ENCODE data around the gene DHX38.
"Not testable (repeated sequence)": the region's sequence is repeated elsewhere in the genome, so short reads cannot be mapped to it uniquely, and the experiment has no call there.

DHX38 gene

DNA sequence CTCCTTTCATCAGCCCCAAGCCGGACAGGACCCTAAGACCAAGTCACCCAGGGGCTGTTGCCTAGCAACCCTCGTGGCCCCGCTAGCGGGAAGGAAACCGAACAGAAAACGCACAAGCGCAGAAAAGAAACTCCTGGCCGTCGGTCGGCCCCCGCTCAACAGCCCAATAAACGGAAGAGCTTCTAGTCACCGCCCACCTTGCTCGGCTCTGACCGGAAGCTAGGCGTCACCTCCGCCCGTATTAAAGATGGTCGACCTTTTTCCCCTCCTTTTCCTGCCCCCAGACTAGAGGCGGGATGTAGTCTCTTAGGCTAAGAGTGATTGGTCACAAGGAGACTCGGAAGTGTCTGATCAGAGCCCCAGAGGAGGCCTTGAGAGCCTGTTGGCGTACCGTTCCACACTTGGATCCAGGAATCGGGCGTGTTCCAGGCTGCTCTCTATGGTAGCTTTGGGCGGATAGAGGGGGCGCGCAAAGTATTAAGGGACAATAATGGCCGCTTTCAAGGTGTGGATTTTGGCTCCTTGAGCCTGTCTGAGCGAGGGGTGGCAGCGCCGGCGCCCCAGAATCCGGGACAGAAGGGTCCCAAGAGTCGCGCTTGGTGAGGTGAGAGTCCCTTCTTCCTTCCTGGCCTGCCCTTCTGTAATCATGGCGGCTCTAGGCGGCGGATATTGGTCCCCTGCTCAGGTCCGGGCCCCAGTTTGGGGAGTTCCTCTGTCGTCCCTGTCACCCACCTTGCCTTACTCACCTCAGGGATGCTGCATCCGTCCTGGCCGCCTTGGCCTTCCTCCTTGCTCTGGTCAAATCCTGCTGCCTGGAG is at the start of gene DHX38, which contains the start of gene TXNL4B:
TSS of gene DHX38 (plus strand) at position 400 of the 818 bp plus-strand sequence. CDS start 2,311 bp downstream, outside the sequence.
TSS of gene TXNL4B (minus strand) at position 173 of the 818 bp plus-strand sequence. CDS start 2,871 bp downstream, outside the sequence.
- DNase-seq, result peak; percentile 95 to 96

DNA sequence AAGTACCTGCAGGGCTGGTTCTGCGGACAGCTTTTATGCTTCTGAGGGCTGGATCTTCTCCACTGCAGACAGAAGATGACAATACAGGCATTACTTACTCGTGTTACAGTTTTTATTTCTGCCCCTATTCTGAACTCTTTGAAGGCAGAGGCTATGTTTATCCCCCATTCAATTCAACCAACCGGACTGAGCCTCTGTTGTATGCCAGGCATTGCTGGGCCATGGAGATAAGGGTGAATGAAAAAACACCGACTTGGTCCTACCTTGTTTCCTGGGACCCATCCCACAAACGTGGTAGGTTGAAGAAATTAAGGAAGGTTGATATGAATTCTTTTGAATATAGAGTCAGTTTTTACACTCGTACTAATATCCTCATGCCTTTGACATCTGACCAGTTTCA is 49.4 kb upstream of the DHX38 start:
- DNase-seq, result no peak

DNA sequence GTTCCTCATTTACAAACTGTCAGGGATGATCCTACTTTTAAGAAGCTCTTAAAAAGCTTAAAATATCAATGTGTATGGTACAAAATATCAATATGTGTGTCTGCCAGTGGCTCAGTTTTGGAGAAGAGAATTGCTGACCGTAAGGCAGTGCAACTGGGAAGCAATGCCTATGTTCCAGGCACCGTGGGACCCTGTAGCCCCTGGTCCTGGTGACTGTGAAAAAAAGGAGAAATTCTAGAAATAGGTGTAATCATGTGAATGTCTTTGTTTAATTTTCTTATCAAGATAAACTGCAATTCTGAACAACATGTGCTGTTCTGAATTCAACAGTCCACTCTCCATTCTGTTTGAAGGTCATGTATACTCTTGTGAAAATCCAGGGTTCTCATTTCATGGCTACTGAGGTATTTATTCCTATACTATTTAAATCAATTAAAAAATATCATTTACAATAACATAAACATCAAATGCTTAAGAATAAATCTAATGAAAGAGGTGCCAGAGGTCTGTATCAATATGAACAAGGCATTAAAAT is 48.8 kb upstream of the DHX38 start:
- DNase-seq, result no peak

DNA sequence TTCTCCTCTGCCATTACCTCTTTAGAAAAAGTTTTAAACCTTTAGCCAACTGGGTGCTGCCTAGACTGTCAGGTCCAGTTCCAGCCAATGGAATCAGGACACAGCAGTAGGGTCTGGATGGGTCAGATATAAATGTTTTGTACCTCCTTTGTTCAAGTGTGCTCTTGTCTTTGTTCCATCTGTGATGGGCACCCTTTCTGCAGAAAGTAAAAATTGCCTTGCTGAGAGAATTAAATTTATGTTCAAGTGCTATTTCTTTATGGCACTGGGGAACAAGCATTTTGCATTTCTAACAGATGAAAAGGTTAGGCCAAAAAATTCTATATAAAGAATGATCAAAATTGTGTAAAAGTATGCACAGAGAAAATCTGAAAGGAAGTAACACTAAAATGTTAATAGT is 44.5 kb upstream of the DHX38 start:
- no peak for DNase-seq

DNA sequence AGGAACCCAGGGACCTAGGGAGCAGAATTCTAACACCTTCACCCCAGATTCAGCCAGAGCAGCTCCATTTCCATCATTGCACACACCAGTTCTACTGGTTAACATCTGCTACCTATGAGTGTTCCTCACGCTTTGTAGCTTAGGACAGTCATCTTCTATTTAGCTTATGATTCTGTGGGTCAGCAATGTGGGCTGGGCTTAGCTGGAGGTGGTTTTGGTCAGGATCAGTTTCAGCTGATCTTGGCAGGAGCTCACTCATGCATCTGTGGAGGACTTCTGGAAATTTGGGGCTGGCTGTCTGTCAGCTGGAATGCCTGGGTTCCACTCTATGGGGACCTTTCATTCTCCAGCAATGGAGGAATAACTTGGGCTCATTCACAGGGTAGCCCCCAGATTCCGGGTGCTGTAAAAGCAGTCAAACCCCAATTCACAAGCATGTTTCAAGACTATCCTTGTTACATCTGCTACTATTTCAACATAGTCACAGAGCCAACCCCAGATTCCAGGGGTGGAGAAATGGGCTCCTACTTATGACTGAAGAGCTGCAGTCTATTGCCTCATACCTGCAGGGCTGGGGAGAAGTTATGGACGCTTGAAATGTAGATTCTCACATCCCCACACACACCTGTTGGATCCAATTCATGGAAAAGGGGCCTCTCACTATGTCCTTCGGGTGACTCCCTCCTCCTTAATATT is 42.7 kb upstream of the DHX38 start:
- DNase-seq, result no peak

DNA sequence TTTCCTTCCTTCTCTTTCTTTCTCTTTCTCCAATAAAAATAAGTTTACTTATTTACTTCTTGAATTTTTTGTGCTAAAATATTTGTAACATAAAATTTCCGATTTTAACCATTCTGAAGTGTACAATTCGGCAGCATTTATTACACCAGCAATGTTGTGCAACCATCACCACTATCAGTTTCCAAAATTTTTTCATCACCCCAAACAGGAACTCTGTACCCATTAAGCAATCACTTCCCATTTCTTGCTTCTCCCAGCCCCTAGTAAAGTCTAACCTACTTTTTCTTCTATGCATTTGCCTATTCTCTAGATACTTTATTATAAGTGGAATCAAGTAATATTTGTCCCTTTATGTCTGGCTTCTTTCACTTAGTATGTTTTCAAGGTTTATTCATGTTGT is 41.8 kb upstream of the DHX38 start:
- DNase-seq, result no peak

DNA sequence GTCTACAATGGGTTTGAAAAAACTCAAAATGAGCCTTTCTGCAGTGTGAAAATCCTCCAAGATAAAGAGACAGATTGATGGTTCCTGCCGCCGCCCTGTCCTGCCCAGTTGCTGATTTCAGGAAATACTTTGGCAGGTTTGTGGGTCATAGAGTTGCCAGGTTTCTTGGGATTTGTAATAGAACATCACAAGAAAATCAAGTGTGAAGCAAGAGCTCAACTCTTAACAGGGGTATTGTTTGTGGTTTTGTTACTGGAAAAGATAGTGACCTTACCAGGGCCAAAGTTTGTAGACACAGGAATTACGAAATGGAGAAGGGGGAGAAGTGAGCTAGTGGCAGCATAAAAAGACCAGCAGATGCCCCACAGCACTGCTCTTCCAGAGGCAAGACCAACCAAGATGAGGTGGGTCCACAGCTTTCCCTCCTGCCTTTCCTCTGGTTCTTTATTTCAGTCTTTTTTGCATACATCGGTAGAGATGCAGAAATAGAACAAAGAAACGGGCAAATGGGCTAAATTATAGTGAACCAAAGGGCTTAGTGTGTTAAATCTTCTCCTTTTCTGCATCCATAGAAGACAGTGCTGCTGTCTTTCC is 39.3 kb upstream of the DHX38 start, which contains the start of gene HP:
TSS of gene HP (plus strand) at position 252 of the 594 bp plus-strand sequence. CDS start at position 400, 148 bp downstream.
- DNase-seq, result not testable (repeated sequence)

DNA sequence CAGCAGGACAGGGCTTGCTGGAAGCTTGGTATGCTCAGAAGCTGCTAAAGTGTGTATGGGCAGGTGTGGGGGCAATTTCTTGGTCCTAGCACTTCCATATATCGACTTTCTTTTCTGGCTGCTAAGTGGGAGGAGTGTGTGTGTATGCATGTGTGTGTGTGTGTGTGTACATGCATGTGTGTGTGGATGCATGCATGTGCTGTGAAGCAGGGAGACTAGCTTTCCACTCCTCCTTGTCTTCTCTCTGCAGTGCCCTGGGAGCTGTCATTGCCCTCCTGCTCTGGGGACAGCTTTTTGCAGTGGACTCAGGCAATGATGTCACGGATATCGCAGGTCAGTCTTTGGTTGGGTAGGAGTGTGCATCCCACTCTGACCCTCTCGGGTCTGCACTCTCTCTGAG is 37.7 kb upstream of the DHX38 start:
- DNase-seq, result no peak

DNA sequence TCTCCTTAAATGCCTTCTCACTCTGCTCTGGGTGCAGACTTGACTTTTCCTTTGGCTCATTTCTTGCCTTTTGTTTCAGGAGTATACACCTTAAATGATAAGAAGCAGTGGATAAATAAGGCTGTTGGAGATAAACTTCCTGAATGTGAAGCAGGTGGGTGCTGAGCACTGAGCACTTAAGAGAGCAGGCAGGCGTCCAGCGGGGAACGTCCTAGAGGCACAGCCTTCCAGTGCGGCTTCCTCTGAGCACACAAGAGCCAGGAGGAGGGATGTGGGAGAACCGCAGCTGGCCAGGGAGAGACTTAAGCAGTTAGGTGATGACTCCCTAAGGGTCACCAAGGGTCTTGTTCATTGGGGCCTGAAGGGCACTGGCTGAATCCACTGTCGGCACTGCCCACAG is 36.3 kb upstream of the DHX38 start:
- DNase-seq, result not testable (repeated sequence)

DNA sequence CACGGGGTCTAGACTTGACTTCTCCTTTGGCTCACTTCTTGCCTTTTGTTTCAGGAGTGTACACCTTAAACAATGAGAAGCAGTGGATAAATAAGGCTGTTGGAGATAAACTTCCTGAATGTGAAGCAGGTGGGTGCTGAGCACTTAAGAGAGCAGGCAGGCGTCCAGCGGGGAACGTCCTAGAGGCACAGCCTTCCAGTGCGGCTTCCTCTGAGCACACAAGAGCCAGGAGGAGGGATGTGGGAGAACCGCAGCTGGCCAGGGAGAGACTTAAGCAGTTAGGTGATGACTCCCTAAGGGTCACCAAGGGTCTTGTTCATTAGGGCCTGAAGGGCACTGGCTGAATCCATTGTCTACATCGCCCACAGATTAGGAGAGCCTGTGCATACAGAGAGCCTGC is 34.6 kb upstream of the DHX38 start:
- not testable (repeated sequence) for DNase-seq

DNA sequence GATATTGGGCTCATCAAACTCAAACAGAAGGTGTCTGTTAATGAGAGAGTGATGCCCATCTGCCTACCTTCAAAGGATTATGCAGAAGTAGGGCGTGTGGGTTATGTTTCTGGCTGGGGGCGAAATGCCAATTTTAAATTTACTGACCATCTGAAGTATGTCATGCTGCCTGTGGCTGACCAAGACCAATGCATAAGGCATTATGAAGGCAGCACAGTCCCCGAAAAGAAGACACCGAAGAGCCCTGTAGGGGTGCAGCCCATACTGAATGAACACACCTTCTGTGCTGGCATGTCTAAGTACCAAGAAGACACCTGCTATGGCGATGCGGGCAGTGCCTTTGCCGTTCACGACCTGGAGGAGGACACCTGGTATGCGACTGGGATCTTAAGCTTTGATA is 33.2 kb upstream of the DHX38 start:
- DNase-seq, result no peak

DNA sequence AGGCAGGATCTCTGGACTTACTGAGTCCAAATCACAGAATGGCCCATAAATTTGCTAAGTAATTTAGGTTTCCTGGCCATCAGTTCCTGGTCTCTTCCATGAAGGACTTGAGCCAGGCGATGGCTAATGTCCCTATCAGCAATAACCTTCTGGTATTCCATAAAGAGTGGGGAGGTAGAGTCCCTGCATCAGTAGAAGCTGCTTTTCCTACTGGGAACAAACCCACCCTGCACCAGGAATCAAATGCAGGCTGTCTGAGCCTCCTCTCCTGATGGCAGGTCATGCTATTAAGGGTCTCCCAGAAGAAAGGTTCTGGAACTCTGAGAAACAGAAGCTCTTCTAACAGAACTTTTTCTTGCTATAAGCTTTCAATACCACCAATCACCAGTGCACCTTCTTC is 32.1 kb upstream of the DHX38 start:
- DNase-seq, result no peak

DNA sequence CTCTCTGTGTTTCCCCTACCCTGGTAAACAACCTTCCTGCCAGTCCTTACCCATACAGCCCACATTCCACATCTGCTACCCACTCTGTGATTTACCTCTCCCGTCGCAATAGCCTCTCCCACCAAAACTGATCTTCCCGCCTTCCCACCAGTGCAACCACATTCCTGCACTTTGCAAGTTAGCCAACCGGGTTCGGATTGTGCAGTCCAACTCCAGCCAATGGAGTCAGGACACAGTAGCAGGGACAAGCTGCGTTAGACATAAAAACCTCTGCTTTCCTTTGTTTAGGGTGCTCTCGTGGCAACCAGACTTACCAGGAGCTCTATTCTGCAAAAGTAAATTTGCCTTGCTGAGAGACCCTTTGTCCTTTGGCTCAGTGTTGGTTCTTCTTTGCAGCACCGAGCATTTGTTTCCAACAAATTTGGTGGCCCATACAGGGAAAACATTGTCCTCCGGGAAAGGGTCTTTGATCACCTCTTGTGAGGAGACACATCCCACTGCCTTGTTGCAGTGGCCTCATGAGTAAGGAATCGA is 29.2 kb upstream of the DHX38 start:
- no peak for DNase-seq

DNA sequence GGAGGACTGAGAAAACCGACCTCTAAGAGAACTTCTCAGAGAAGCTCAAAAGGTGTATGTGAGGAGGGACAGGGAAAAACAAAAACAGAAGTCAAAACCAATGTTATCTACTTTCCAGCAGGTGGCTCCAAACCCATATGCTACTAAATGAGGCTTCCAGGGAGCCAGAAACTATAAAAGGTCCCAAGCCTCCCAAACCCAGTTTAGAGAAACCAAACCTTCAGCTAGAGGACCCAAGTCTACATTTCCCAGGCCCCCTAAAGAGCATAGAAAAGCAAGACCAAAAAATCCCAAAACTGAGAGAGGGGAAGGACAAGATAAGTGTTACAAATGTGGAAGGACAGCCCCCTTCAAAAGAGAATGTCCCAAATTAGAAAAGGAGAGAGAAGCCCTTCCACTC is 26.9 kb upstream of the DHX38 start:
- peak in 1 of 2 donors; percentile 21 for DNase-seq

DNA sequence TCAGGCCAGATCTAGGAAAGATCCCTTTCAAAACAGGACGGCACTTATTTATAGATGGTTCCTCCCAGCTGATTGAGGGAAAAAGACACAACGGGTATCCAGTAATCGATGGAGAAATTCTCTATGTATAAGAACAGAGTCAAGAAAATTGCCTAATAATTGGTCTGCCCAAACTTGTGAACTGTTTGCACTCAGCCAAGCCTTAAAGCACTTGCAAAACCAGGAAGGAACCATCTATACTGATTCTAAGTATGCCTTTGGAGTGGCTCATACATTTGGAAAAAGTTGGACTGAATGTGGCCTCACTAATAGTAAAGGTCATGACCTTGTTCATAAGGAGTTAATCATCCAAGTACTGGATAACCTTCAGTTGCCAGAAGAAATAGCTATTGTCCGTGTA is 24.7 kb upstream of the DHX38 start:
- DNase-seq, result no peak

DNA sequence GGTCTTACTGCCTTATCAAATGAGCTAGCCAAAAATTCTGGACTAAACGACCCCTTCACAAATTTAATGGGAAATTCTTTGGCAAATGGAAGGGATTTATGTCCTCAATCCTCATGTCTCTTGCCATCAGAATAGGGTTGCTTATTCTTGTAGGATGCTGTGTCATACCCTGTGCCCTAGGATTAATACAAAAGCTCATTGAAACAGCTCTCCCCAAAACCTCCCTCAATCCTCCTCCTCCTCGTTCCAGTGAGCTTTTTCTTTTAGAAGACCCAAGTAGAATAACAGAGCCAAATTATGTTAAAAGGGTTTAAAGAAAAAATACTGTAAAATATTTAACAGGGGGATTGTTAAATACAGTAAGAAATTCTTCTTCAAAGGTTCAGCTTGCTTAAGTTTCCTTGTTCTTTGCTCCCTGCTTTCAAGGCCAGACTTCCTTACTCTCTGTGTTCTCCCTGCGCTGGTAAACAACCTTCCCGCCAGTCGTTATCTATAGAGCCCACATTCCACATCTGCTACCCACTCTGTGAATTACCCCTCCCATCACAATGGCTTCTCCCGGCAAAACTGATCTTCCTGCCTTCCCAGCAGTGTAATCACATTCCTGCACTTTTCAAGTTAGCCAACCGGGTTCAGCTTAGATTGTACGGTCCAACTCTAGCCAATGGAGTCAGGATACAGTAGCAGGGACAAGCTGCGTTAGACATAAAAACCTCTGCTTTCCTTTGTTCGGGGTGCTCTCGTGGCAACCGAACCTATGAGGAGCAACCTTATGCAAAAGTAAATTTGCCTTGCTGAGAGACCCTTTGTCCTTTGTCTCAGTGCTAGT is 20.9 kb upstream of the DHX38 start:
- no peak for DNase-seq

DNA sequence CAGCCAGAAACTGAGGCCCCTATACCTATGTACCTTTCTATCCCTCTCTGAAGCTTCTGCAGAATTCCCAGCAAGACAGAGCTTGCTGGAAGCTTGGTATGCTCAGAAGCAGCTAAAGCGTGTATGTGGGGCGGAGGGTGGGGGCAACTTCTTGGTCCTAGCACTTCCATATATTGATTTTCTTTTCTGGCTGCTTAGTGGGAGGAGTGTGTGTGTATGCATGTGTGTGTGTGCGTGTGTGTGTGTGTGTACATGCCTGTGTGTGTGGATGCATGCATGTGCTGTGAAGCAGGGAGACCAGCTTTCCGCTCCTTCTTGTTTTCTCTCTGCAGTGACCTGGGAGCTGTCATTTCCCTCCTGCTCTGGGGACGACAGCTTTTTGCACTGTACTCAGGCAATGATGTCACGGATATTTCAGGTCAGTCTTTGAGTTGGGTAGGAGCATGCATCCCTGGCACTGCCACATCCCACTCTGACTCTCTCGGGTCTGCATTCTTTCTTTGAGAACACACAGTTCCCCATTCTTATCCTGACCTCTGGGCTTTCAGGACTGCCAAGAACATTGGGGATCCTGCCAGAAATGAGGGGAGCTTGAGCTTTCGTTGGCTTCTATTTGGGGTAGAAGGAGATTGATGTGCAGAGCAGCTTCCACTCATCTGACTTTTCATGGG is 20.0 kb upstream of the DHX38 start:
- no peak for DNase-seq

DNA sequence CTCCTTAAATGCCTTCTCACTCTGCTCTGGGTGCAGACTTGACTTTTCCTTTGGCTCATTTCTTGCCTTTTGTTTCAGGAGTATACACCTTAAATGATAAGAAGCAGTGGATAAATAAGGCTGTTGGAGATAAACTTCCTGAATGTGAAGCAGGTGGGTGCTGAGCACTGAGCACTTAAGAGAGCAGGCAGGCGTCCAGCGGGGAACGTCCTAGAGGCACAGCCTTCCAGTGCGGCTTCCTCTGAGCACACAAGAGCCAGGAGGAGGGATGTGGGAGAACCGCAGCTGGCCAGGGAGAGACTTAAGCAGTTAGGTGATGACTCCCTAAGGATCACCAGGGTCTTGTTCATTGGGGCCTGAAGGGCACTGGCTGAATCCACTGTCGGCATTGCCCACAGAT is 18.6 kb upstream of the DHX38 start:
- DNase-seq, result not testable (repeated sequence)

DNA sequence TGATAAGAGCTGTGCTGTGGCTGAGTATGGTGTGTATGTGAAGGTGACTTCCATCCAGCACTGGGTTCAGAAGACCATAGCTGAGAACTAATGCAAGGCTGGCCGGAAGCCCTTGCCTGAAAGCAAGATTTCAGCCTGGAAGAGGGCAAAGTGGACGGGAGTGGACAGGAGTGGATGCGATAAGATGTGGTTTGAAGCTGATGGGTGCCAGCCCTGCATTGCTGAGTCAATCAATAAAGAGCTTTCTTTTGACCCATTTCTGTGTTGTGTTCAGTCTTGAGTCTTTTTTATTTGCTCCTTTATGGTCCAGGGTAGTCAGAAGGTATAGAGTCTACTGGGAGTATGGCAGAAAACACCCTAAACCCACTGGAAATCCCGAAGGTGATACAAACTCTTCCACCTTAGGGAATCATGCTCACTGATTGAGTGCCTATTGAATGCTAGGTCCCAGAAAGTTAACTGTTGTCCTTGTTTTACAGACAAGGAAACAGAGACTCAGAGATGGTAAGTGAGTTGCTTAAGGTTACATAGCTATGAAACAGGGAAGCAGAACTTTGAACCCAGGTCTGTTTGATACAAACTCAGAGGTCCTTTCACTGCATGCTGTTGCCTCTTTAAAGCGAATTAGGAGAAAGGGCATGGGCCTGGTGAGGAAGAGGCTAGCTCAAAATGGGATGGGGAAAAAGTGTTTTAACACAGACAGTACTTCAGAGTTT is 16.5 kb upstream of the DHX38 start:
- DNase-seq, result not testable (repeated sequence)

DNA sequence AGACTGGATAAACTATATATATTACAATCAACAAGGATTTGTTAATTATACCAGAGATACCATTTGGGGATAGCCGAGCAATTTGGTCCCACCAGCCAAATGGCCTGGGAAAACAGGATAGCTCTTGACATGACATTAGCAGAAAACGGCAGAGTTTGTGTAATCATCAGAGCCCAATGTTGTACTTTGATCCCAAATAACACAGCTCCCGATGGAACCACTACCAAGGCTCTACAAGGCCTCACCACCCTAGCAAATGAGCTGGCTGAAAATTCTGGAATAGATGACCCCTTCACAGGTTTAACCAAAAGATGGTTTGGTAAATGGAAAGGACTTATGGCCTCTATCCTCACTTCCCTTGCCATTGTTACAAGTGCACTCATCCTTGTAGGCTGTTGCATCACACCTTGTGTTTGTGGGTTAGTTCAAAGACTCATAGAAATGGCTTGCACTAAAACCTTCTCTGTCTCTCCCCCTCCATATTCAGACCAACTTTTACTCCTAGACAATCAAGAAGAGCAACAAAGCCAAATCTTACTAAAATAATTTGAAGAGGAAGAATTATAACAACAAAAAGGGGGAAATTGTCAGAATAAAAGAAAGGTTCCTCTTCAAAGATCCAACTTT is 9.8 kb upstream of the DHX38 start:
- no peak for DNase-seq
